Esophagus muscularis mucosa (tissue), 3 donors: ENCODE results near the gene MAPK12.

Source experiments
- CTCF ChIP-seq, 3 experiments: fragments of 200-600 bp in 2 of 3; fragments of 450-650 bp in 1 of 3; sonication (generic) in 2 of 3; IDR thresholded peaks; one replicate each; pipeline ENCODE4 v1.5.1; 2017 to 2019; ENCODE audit warnings: antibody characterized with exemption in 3 of 3, mild to moderate bottlenecking in 2 of 3, moderate library complexity in 1 of 3
- POLR2A ChIP-seq: fragments of 450-650 bp; IDR thresholded peaks from one replicate; pipeline ENCODE4 v1.6.1; 2017; ENCODE audit warnings: antibody characterized with exemption, moderate library complexity, mild to moderate bottlenecking, low read depth
- POLR2AphosphoS5 ChIP-seq, 2 donors: sonication (generic); formaldehyde crosslinking; IDR thresholded peaks; one replicate each; pipeline ENCODE4 v1.6.1; 2017; ENCODE audit warnings: antibody characterized with exemption in 2 of 2

- no peak for TF ChIP-seq CTCF (IDR thresholded peaks at IDR 0.05)
- no peak for TF ChIP-seq POLR2AphosphoS5 (IDR thresholded peaks at IDR 0.05)
- TF ChIP-seq POLR2A: no peak
Observed at GRCh38 chr22:50233223-50233622, 28.3 kb downstream of the MAPK12 start.
